Measurements from ENCODE around the gene NR4A2.

NR4A2 gene

GRCh38 chr2:156349161-156349560 lies 16.6 kb upstream of the NR4A2 start:
- TF ChIP-seq CREB1 (IDR thresholded peaks at IDR 0.05; ENCODE audit: low read depth): no peak
- TF ChIP-seq EGR1 (IDR thresholded peaks at IDR 0.05): no peak
- TF ChIP-seq TAF1 (IDR thresholded peaks at IDR 0.05; ENCODE audit: low read depth): no peak
- no peak for TF ChIP-seq MAX (IDR thresholded peaks at IDR 0.05)
- TF ChIP-seq FOXM1 (IDR thresholded peaks at IDR 0.05; ENCODE audit: borderline replicate concordance, low read depth): no peak

- no peak for TF ChIP-seq RAD21 (IDR thresholded peaks at IDR 0.05; ENCODE audit: low read depth)
- TF ChIP-seq MAX (IDR thresholded peaks at IDR 0.05): no peak
- TF ChIP-seq CEBPB (IDR thresholded peaks at IDR 0.05): no peak
- no peak for TF ChIP-seq CREB1 (IDR thresholded peaks at IDR 0.05; ENCODE audit: low read depth)
- TF ChIP-seq NFIC (IDR thresholded peaks at IDR 0.05): no peak
Observed at GRCh38 chr2:156347431-156347830, 14.9 kb upstream of the NR4A2 start.

GRCh38 chr2:156346731-156347130 lies 14.2 kb upstream of the NR4A2 start:
- TF ChIP-seq RAD21 (IDR thresholded peaks at IDR 0.05; ENCODE audit: low read depth) (no peak), CREB1 (IDR thresholded peaks at IDR 0.05; ENCODE audit: low read depth) (no peak), EGR1 (IDR thresholded peaks at IDR 0.05) (no peak), NFIC (IDR thresholded peaks at IDR 0.05) (no peak), TCF12 (IDR thresholded peaks at IDR 0.05; ENCODE audit: low read depth) (no peak), USF1 (IDR thresholded peaks at IDR 0.05) (no peak), TEAD4 (IDR thresholded peaks at IDR 0.05) (no peak), EP300 (IDR thresholded peaks at IDR 0.05; ENCODE audit: borderline replicate concordance) (no peak), YY1 (IDR thresholded peaks at IDR 0.05; ENCODE audit: low read depth) (no peak)

- no peak for TF ChIP-seq USF1 (IDR thresholded peaks at IDR 0.05)
- no peak for TF ChIP-seq EP300 (IDR thresholded peaks at IDR 0.05; ENCODE audit: borderline replicate concordance)
- no peak for TF ChIP-seq NFIC (IDR thresholded peaks at IDR 0.05)
- no peak for TF ChIP-seq MAX (IDR thresholded peaks at IDR 0.05)
- TF ChIP-seq REST (IDR thresholded peaks at IDR 0.05; ENCODE audit: low read depth): no peak
- no peak for TF ChIP-seq CEBPB (IDR thresholded peaks at IDR 0.05)
- no peak for TF ChIP-seq FOXM1 (IDR thresholded peaks at IDR 0.05; ENCODE audit: borderline replicate concordance, low read depth)
- TF ChIP-seq CREB1 (IDR thresholded peaks at IDR 0.05; ENCODE audit: low read depth): no peak
- TF ChIP-seq TEAD4 (IDR thresholded peaks at IDR 0.05): no peak
- no peak for TF ChIP-seq ZBTB7A (IDR thresholded peaks at IDR 0.05; ENCODE audit: low read depth)
Observed at GRCh38 chr2:156345582-156345981, 13.1 kb upstream of the NR4A2 start.

GRCh38 chr2:156343940-156344301 lies 11.4 kb upstream of the NR4A2 start:
- TF ChIP-seq YY1 (IDR thresholded peaks at IDR 0.05; ENCODE audit: low read depth): no peak
- TF ChIP-seq ZBTB7A (IDR thresholded peaks at IDR 0.05; ENCODE audit: low read depth): no peak
- no peak for TF ChIP-seq CEBPB (IDR thresholded peaks at IDR 0.05)
- no peak for TF ChIP-seq REST (IDR thresholded peaks at IDR 0.05; ENCODE audit: low read depth)

GRCh38 chr2:156343096-156343939 lies 10.8 kb upstream of the NR4A2 start:
- no peak for TF ChIP-seq TCF12 (IDR thresholded peaks at IDR 0.05; ENCODE audit: low read depth)
- TF ChIP-seq CREB1 (IDR thresholded peaks at IDR 0.05; ENCODE audit: low read depth): no peak
- TF ChIP-seq EGR1 (IDR thresholded peaks at IDR 0.05): no peak
- no peak for TF ChIP-seq MAX (IDR thresholded peaks at IDR 0.05)
- TF ChIP-seq EP300 (IDR thresholded peaks at IDR 0.05; ENCODE audit: borderline replicate concordance): no peak
- TF ChIP-seq RAD21 (IDR thresholded peaks at IDR 0.05; ENCODE audit: low read depth): no peak
- no peak for TF ChIP-seq ZBTB7A (IDR thresholded peaks at IDR 0.05; ENCODE audit: low read depth)
- no peak for TF ChIP-seq NFIC (IDR thresholded peaks at IDR 0.05)
- TF ChIP-seq USF1 (IDR thresholded peaks at IDR 0.05): no peak
- no peak for TF ChIP-seq FOXM1 (IDR thresholded peaks at IDR 0.05; ENCODE audit: borderline replicate concordance, low read depth)
- TF ChIP-seq REST (IDR thresholded peaks at IDR 0.05; ENCODE audit: low read depth): no peak
- no peak for TF ChIP-seq CEBPB (IDR thresholded peaks at IDR 0.05)
- no peak for TF ChIP-seq TAF1 (IDR thresholded peaks at IDR 0.05; ENCODE audit: low read depth)
- no peak for TF ChIP-seq YY1 (IDR thresholded peaks at IDR 0.05; ENCODE audit: low read depth)
- TF ChIP-seq TEAD4 (IDR thresholded peaks at IDR 0.05): no peak

Data from Ishikawa (cell line).